ENCODE measurements around the gene PPP1R9A.
"Not testable (repeated sequence)": the region's sequence is repeated elsewhere in the genome, so short reads cannot be mapped to it uniquely, and the experiment has no call there.

Gene PPP1R9A

GRCh38 chr7:95001258-95001657, 93.9 kb downstream of the PPP1R9A start:
- no peak overlapping the region for H3K27ac ChIP-seq
- TF ChIP-seq, protein P1, sequence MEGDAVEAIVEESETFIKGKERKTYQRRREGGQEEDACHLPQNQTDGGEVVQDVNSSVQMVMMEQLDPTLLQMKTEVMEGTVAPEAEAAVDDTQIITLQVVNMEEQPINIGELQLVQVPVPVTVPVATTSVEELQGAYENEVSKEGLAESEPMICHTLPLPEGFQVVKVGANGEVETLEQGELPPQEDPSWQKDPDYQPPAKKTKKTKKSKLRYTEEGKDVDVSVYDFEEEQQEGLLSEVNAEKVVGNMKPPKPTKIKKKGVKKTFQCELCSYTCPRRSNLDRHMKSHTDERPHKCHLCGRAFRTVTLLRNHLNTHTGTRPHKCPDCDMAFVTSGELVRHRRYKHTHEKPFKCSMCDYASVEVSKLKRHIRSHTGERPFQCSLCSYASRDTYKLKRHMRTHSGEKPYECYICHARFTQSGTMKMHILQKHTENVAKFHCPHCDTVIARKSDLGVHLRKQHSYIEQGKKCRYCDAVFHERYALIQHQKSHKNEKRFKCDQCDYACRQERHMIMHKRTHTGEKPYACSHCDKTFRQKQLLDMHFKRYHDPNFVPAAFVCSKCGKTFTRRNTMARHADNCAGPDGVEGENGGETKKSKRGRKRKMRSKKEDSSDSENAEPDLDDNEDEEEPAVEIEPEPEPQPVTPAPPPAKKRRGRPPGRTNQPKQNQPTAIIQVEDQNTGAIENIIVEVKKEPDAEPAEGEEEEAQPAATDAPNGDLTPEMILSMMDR (conservative IDR thresholded peaks at IDR 0.05), result no peak
- no peak for TF ChIP-seq ZFX (IDR thresholded peaks at IDR 0.05)

GRCh38 chr7:95001815-95002561, 94.6 kb downstream of the PPP1R9A start:
- TF ChIP-seq ZFX (IDR thresholded peaks at IDR 0.05), result no peak
- TF ChIP-seq, protein P1 (conservative IDR thresholded peaks at IDR 0.05), result no peak

DNA sequence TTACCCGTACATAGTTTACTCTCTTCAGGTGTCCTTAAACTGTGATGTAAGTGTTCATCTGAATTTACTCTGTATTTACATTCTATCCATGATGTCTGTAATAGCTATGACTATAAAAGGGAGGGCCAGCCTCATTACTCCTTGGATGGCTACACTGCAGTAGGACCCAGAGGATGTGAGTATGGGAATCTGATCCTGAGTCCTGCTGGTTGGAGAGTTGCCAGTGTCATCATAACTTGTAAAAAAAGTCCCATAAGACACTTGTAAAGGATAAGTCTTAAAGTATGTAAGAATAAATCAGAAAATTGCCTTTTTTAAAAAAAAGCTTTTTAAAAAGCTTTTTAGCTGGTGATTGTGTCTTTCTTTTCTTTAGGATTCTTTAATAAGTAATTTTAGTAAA, 95.4 kb downstream of the PPP1R9A start:
- TF ChIP-seq ZFX (IDR thresholded peaks at IDR 0.05), result no peak
- TF ChIP-seq, protein P1 (conservative IDR thresholded peaks at IDR 0.05), result no peak

More at GRCh38 chr7:95001815-95002561, 94.6 kb downstream of the PPP1R9A start:
- H3K27ac ChIP-seq, result no peak overlapping the region

GRCh38 chr7:95004618-95005247, 97.3 kb downstream of the PPP1R9A start:
- no peak overlapping the region for H3K27ac ChIP-seq
- no peak for TF ChIP-seq ZFX (IDR thresholded peaks at IDR 0.05)
- TF ChIP-seq, protein P1 (conservative IDR thresholded peaks at IDR 0.05), result no peak

More for the DNA sequence above, 95.4 kb downstream of the PPP1R9A start:
- H3K27ac ChIP-seq, result no peak overlapping the region

DNA sequence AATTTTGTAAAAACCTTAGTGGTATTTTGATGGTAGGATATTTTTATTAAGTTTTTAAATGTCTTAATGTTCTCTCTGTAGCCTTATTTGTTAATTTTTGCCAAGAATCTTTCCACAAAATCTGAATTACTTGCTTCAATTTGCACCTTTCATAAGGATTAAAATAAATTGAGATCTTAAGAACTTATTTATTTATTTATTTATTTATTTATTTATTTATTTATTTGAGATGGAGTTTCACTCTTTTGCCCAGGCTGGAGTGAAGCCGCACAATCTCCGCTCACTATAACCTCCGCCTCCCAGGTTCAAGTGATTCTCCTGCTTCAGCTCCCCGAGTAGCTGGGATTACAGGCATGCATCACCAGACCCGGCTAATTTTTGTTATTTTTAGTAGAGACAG, 98.6 kb downstream of the PPP1R9A start:
- TF ChIP-seq, protein P1 (conservative IDR thresholded peaks at IDR 0.05), result no peak
- TF ChIP-seq ZFX (IDR thresholded peaks at IDR 0.05), result no peak
- no peak overlapping the region for H3K27ac ChIP-seq

DNA sequence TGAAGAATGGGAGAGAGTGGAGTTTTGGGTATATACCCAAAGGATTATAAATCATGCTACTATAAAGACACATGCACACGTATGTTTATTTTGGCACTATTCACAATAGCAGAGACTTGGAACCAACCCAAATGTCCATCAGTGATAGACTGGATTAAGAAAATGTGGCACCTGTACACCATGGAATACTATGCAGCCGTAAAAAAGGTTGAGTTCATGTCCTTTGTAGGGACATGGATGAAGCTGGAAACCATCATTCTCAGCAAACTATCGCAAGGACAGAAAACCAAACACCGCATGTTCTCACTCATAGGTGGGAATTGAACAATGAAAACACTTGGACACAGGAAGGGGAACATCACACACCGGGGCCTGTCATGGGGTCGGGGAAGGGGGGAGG, 101.4 kb downstream of the PPP1R9A start:
- H3K27ac ChIP-seq, result not testable (repeated sequence)

DNA sequence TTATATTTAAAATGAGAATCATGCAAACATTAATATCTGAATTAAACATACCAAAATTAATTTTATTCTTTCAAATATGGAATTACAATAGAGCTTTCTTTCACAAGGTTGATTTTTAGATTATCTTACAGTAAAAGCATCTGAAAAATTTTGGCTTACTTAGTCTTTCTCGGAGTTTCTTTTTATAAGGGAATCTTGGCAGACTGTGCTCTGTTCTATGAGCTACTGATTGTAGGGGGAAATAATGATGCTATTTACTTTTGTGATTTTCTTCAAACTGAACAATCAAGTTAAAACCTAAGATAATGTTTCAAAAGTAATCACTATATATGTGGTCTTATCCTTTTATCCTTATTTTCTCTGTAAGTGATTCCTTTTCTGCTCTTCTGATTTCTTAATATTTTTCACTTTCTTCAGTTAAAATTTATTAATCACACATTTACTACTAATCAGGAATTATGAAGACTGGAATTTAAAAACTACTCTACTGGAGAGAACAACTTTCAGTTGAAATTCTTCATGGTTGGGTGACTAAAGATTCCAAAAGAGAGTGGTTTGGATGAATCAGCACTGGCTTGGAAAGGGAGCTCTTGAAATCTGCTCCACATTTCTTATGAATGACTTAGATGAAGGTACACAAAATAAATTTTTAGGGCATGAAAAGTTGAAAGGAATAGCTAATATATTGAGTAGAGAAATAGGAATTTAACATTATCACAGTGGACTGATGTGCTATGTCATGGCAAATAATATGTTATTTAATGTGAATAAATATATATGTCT, 103.9 kb downstream of the PPP1R9A start:
- H3K27ac ChIP-seq, result no peak overlapping the region
- TF ChIP-seq ZFX (IDR thresholded peaks at IDR 0.05), result no peak
- TF ChIP-seq, protein P1 (conservative IDR thresholded peaks at IDR 0.05), result no peak
